Loucy (cell line): Measurements from ENCODE around the gene B9D2.

ENCODE experiments used
- CTCF ChIP-seq: fragments of 200-600 bp; sonication (generic); conservative IDR thresholded peaks from 2 replicates; pipeline ENCODE4 v1.5.1; 2014; ENCODE audit warnings: mild to moderate bottlenecking, antibody characterized with exemption, low read length
- EZH2phosphoT487 ChIP-seq: fragments of 200-600 bp; IDR thresholded peaks from 2 replicates; pipeline ENCODE4 v1.6.1; 2018; ENCODE audit warnings: antibody characterized with exemption, mild to moderate bottlenecking, moderate library complexity, borderline replicate concordance

GRCh38 chr19:41397086-41398049, 33.4 kb upstream of the B9D2 start, which contains the start of the genes BCKDHA and EXOSC5:
- TF ChIP-seq EZH2phosphoT487 (no peak), CTCF (no peak)
